ENCODE measurements around the gene KLHL2. TPM values are rescaled to one million over a fixed set of nuclear protein-coding genes. Genes with fewer than 3 reads are reported as not detected.

Gene KLHL2
- total and polyA plus RNA-seq, 2 donors (not counting 3 experiments of a cell fraction or from before 2014, with no cell fraction given) = 9.9 to 22.1 TPM

DNA sequence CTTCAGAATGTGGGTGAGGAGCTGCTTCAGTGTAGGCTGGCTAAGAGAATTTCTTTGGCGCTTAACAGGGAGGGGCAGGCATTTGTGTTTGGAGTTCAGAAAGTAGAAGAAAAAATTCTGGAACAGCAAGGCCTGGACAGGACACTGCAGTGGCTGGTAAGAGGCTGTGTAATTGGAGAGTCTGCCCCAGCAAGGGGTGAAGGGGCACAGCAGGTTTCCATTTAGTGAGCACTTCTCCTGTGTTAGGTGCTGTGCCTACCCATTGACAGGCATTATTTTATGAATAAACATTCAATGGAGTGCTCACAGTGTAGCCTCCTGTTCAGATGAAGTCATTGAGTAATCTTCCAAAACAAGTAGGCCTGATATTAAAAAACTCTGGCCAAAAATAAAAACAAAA, 160.8 kb downstream of the KLHL2 start:
- Histone ChIP-seq H3K27me3 (ENCODE audit: control insufficient read depth in 2 of 2, insufficient read depth in 2 of 2, low read length in 2 of 2) (peaks cover 0 to 3% of the 10 kb centered on the region in 2 experiments), H3K27ac (ENCODE audit: insufficient read depth, low read depth, low read length) (no peak overlapping the region), H3K9me3 (replicated peaks; ENCODE audit: control insufficient read depth, insufficient read depth, low read length) (no peaks in the 10 kb centered on the region), H3K4me2 (ENCODE audit: insufficient read depth, low read length) (no peak overlapping the region), H3K9me1 (replicated peaks; ENCODE audit: control insufficient read depth, extremely low read depth, insufficient read depth, low read length) (no peaks in the 10 kb centered on the region), H2AFZ (ENCODE audit: low read depth, low read length) (no peak overlapping the region), H3K9ac (replicated peaks; ENCODE audit: extremely low read depth, insufficient read depth, low read length) (no peak overlapping the region), H3K4me3 (replicated peaks in 1 of 3; ENCODE audit: insufficient read depth in 1 of 3, low read depth in 1 of 3, low read length in 3 of 3) (no peak overlapping the region), H3K4me1 (ENCODE audit: control insufficient read depth, extremely low read depth, insufficient read depth, low read length) (no peaks in the 10 kb centered on the region), H3K36me3 (ENCODE audit: control insufficient read depth in 2 of 2, extremely low read depth in 1 of 2, insufficient read depth in 2 of 2, low read length in 2 of 2) (no peaks in the 10 kb centered on the region), H4K20me1 (replicated peaks; ENCODE audit: control insufficient read depth, extremely low read depth, insufficient read depth, low read length) (no peaks in the 10 kb centered on the region), H3K79me2 (ENCODE audit: control insufficient read depth, insufficient read depth, low read length) (no peaks in the 10 kb centered on the region)
- no peak for FAIRE-seq
- intact Hi-C loops (cut with micrococcal nuclease) = no loop called here
- no peak for DNase-seq (ENCODE audit: low read depth, low spot score)
- BruUV-seq (replicated peaks) = no TSS peak
- dilution Hi-C loops (cut with MboI; ENCODE audit: extremely low pct_ligation_motif_present, low sequenced_read_pairs) = no loop called here
- CTCF ChIA-PET = interaction anchor here (1.0 kb wide), 1 partner anchor 13 kb away, joined by 7 read pairs; no protein-coding TSS in a partner anchor
- POLR2A ChIA-PET = no interaction called here
- TF ChIP-seq FOS (IDR thresholded peaks at IDR 0.05; ENCODE audit: borderline replicate concordance, insufficient read depth, low read length) (no peak), POLR2A (IDR thresholded peaks at IDR 0.05; ENCODE audit: low read depth, low read length) (no peak), POLR2AphosphoS5 (IDR thresholded peaks at IDR 0.05; ENCODE audit: insufficient read depth, low read depth, low read length) (no peak), JUN (IDR thresholded peaks at IDR 0.05; ENCODE audit: borderline replicate concordance, insufficient read depth, insufficient read length, low read depth) (no peak), MYC (IDR thresholded peaks at IDR 0.05; ENCODE audit: low read depth, low read length) (no peak), GATA2 (IDR thresholded peaks at IDR 0.05; ENCODE audit: insufficient read depth, insufficient read length, low read depth, low read length) (no peak), EZH2 (IDR thresholded peaks at IDR 0.05; ENCODE audit: borderline replicate concordance, low read depth, low read length, severe bottlenecking) (no peak)
- TF ChIP-seq, protein P1, sequence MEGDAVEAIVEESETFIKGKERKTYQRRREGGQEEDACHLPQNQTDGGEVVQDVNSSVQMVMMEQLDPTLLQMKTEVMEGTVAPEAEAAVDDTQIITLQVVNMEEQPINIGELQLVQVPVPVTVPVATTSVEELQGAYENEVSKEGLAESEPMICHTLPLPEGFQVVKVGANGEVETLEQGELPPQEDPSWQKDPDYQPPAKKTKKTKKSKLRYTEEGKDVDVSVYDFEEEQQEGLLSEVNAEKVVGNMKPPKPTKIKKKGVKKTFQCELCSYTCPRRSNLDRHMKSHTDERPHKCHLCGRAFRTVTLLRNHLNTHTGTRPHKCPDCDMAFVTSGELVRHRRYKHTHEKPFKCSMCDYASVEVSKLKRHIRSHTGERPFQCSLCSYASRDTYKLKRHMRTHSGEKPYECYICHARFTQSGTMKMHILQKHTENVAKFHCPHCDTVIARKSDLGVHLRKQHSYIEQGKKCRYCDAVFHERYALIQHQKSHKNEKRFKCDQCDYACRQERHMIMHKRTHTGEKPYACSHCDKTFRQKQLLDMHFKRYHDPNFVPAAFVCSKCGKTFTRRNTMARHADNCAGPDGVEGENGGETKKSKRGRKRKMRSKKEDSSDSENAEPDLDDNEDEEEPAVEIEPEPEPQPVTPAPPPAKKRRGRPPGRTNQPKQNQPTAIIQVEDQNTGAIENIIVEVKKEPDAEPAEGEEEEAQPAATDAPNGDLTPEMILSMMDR (IDR thresholded peaks at IDR 0.05; ENCODE audit: extremely low read depth in 1 of 2, insufficient read depth in 1 of 2, low read depth in 1 of 2, low read length in 2 of 2) = no peak
- TF ChIP-seq, protein P2, sequence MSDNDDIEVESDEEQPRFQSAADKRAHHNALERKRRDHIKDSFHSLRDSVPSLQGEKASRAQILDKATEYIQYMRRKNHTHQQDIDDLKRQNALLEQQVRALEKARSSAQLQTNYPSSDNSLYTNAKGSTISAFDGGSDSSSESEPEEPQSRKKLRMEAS (IDR thresholded peaks at IDR 0.05; ENCODE audit: insufficient read depth, insufficient read length) = no peak

Measured in endothelial cell of umbilical vein (primary cell).